ENCODE measurements around the gene PRSS56.

Gene PRSS56

DNA sequence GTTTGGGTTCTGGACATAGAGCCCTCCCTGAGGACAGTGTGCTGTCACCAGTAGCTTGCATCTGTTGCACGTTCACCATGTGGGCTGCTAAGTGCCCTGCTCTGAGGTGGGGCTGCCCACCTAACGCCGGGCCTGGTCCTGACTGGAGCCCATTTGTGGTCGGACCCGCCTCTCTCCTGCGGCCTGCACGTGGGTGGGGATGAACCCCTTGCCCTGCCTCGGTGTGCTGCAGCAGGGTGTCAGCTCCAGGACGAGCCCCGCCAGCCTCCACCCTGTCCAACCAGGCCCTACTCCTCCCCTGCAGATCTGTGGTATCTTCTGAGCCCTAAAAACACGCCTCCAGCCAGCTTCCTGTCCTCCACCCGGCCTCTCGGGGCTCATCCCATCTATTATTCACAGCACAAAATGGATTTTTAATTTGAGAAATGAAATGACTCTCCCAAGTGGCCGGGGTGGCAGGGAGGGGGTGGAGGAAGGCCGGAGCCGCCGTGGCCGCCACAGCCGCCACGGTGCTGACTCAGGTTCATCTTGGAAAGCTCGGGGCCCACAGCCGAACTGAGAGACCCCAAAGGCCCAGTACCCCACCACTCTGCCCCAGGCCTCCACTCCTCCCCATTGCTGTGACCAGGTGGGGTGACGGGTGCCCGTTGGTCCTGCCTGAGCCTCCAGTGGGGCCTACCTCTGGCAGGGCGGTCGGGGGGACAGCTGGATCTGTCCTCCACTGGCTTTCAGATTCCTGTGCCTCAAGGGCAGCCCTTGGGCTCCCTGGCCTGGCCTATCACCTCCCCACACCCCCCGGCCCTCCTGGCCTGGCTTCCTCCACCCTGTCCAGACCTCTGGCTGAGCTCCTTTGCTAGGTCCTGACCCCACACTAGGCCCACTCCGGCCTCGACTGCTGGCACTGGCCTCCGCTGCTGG, 29.7 kb upstream of the PRSS56 start:
- TF ChIP-seq YY1 (IDR thresholded peaks at IDR 0.05; ENCODE audit: low read depth) = no peak

DNA sequence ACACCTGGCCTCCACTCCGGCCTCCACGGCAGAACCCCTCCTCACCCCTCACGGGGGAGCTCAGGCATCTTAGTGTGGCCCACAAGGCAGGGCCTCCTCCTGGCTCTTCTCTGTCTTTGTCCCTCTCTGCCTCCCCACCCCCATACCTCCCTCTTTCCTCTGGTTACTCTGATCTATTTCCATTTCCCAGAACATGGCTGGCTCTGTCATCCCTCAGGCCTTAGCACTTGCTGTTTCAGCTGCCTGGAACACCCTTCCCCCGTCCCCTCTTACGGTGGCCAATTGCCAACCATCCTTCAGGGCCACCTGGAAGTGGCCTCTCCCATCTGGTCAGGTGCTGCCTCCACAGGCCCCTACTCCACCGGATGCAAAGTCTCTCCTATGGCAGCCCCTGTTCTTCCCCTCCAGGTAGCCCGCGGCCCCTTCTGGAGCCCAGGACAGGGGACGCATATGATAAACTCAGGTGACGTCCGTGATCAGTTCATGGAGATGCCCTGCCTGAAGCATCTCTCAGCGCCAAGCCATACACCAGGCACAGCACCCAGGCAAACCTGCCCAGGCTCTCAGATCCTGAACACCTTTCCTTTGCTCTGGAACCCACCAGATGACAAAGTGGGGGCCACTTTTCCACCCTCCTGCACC, 28.9 kb upstream of the PRSS56 start:
- TF ChIP-seq TAF1 (IDR thresholded peaks at IDR 0.05; ENCODE audit: low read depth) (no peak), CREB1 (IDR thresholded peaks at IDR 0.05; ENCODE audit: low read depth) (no peak), NFIC (IDR thresholded peaks at IDR 0.05) (no peak), YY1 (IDR thresholded peaks at IDR 0.05; ENCODE audit: low read depth) (no peak), ZBTB7A (IDR thresholded peaks at IDR 0.05; ENCODE audit: low read depth) (no peak), TCF12 (IDR thresholded peaks at IDR 0.05; ENCODE audit: low read depth) (no peak), TEAD4 (IDR thresholded peaks at IDR 0.05) (no peak), FOXM1 (IDR thresholded peaks at IDR 0.05; ENCODE audit: borderline replicate concordance, low read depth) (no peak), EGR1 (IDR thresholded peaks at IDR 0.05) (no peak), CEBPB (IDR thresholded peaks at IDR 0.05) (no peak), RAD21 (IDR thresholded peaks at IDR 0.05; ENCODE audit: low read depth) (no peak), EP300 (IDR thresholded peaks at IDR 0.05; ENCODE audit: borderline replicate concordance) (no peak)
- TF ChIP-seq, protein P1, sequence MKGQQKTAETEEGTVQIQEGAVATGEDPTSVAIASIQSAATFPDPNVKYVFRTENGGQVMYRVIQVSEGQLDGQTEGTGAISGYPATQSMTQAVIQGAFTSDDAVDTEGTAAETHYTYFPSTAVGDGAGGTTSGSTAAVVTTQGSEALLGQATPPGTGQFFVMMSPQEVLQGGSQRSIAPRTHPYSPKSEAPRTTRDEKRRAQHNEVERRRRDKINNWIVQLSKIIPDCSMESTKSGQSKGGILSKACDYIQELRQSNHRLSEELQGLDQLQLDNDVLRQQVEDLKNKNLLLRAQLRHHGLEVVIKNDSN (IDR thresholded peaks at IDR 0.05) = no peak
- TF ChIP-seq, protein P2, sequence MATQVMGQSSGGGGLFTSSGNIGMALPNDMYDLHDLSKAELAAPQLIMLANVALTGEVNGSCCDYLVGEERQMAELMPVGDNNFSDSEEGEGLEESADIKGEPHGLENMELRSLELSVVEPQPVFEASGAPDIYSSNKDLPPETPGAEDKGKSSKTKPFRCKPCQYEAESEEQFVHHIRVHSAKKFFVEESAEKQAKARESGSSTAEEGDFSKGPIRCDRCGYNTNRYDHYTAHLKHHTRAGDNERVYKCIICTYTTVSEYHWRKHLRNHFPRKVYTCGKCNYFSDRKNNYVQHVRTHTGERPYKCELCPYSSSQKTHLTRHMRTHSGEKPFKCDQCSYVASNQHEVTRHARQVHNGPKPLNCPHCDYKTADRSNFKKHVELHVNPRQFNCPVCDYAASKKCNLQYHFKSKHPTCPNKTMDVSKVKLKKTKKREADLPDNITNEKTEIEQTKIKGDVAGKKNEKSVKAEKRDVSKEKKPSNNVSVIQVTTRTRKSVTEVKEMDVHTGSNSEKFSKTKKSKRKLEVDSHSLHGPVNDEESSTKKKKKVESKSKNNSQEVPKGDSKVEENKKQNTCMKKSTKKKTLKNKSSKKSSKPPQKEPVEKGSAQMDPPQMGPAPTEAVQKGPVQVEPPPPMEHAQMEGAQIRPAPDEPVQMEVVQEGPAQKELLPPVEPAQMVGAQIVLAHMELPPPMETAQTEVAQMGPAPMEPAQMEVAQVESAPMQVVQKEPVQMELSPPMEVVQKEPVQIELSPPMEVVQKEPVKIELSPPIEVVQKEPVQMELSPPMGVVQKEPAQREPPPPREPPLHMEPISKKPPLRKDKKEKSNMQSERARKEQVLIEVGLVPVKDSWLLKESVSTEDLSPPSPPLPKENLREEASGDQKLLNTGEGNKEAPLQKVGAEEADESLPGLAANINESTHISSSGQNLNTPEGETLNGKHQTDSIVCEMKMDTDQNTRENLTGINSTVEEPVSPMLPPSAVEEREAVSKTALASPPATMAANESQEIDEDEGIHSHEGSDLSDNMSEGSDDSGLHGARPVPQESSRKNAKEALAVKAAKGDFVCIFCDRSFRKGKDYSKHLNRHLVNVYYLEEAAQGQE (IDR thresholded peaks at IDR 0.05; ENCODE audit: low read depth) = no peak
- TF ChIP-seq, protein P3, sequence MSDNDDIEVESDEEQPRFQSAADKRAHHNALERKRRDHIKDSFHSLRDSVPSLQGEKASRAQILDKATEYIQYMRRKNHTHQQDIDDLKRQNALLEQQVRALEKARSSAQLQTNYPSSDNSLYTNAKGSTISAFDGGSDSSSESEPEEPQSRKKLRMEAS (IDR thresholded peaks at IDR 0.05) = no peak

DNA sequence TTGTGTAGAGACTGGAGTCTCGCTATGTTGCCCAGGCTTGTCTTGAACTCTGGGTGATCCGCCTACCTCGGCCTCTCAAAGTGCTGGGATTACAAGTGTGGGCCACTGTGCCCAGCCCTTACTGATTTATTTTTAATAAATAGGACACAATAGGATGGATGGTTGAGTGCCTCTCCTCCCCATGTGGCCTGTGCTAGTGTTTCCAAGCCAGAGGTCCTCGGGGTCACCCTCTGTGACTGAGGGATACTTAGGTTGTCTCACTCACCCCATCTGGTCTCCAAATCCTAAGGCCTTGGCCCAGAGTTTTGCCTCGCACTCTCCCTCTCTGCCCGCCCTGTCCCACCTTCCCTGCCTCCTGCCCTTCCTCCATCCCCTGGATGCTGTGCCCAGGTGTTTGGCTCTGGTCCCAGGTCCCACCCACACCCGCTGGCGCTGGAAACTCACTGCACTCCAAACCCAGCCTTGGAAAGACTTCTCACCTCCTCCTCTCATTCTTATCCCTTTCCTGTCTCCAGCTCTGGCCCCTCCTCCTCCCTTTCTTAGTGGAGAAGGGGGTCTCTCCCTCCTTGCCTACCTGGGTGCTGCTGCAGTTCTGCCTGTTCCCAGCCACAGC, 27.8 kb upstream of the PRSS56 start:
- no peak for TF ChIP-seq CEBPB (IDR thresholded peaks at IDR 0.05)
- TF ChIP-seq RAD21 (IDR thresholded peaks at IDR 0.05; ENCODE audit: low read depth) = no peak
- TF ChIP-seq TAF1 (IDR thresholded peaks at IDR 0.05; ENCODE audit: low read depth) = no peak
- TF ChIP-seq, protein P1 (IDR thresholded peaks at IDR 0.05) = no peak
- TF ChIP-seq, protein P2 (IDR thresholded peaks at IDR 0.05; ENCODE audit: low read depth) = no peak
- TF ChIP-seq YY1 (IDR thresholded peaks at IDR 0.05; ENCODE audit: low read depth) = no peak
- no peak for TF ChIP-seq TEAD4 (IDR thresholded peaks at IDR 0.05)
- TF ChIP-seq FOXM1 (IDR thresholded peaks at IDR 0.05; ENCODE audit: borderline replicate concordance, low read depth) = no peak
- TF ChIP-seq NFIC (IDR thresholded peaks at IDR 0.05) = peak; percentile 73; the same call in 1 of the 2 replicates
- no peak for TF ChIP-seq EGR1 (IDR thresholded peaks at IDR 0.05)
- no peak for TF ChIP-seq CREB1 (IDR thresholded peaks at IDR 0.05; ENCODE audit: low read depth)
- TF ChIP-seq EP300 (IDR thresholded peaks at IDR 0.05; ENCODE audit: borderline replicate concordance) = no peak
- peak; percentile 41; the same call in 1 of the 2 replicates for TF ChIP-seq TCF12 (IDR thresholded peaks at IDR 0.05; ENCODE audit: low read depth)
- no peak for TF ChIP-seq ZBTB7A (IDR thresholded peaks at IDR 0.05; ENCODE audit: low read depth)
- TF ChIP-seq, protein P3 (IDR thresholded peaks at IDR 0.05) = peak; percentile 30; the same call in 1 of the 2 replicates

DNA sequence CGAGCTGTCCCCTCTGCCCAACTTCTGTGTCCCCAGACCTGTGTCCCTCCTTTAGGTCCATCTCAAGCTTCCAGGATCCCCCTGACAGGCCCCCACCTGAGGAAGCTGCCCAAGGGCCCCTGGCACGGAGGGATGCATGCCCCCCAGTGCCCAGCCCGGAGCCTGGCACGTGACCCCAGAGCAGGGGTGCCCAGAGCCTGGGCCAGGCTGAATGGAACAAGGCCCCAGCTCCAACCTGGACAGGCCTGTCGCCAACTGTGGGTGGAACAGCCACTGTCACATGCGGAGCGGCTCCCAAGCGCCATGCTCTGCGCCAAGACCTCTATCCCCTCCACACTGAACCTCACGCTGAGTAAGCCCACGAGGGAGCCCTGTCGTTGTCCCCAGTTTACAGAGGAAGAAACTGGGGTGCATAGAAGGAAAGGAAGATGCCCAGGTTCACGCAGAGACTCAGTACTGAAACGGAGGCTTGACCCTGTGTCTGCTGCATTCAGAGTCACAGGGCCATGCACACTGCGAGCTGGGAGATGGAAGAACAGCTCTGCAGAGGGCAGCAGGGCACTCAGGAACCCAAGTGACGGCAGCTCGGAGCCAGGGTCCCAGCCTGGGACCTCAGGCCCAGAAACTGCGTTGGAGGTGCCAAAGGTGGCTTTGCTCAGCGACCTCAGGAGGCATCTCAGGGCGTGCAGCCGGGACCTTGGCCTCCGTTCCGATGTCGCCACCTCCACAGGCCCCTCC, 27.1 kb upstream of the PRSS56 start:
- TF ChIP-seq FOXM1 (IDR thresholded peaks at IDR 0.05; ENCODE audit: borderline replicate concordance, low read depth) = no peak
